Measurements from ENCODE around the gene HERC2. TPM values are rescaled to one million over a fixed set of nuclear protein-coding genes. Genes with fewer than 3 reads are reported as not detected.
"Not testable (repeated sequence)": the region's sequence is repeated elsewhere in the genome, so short reads cannot be mapped to it uniquely, and the experiment has no call there.

The HERC2 gene
- total and polyA plus RNA-seq, 2 of the 8 experiments (the other 6 are each of a cell fraction or from before 2014, with no cell fraction given), result 83.0 to 88.7 TPM

GRCh38 chr15:28136236-28136904 is 185.6 kb downstream of the HERC2 start:
- H3K79me1 ChIP-seq (ENCODE audit: low read depth, low read length); H4K5ac ChIP-seq (ENCODE audit: insufficient read length, low read depth, low read length); H2AK5ac ChIP-seq (ENCODE audit: low read depth, low read length); H3K23ac ChIP-seq (ENCODE audit: insufficient read length); H3K4ac ChIP-seq (replicated peaks; ENCODE audit: insufficient read length, low read depth, low read length); H3K27me3 ChIP-seq (replicated peaks in 1 of 4; ENCODE audit: control insufficient read depth in 3 of 4, extremely low read depth in 1 of 4, insufficient read depth in 3 of 4, low read length in 3 of 4); H3K9me3 ChIP-seq (ENCODE audit: insufficient read depth in 2 of 2, low read depth in 1 of 2, low read length in 1 of 2); H2AFZ ChIP-seq (ENCODE audit: low read length); H4K20me1 ChIP-seq (replicated peaks in 1 of 2; ENCODE audit: control insufficient read depth in 1 of 2, insufficient read depth in 2 of 2, low read length in 2 of 2); H4K8ac ChIP-seq (ENCODE audit: extremely low read depth, insufficient read depth, low read length); H3K23me2 ChIP-seq (ENCODE audit: low read depth, low read length); DNase-seq (ENCODE audit: low read depth in 1 of 2, low spot score in 2 of 2); H4K91ac ChIP-seq (replicated peaks; ENCODE audit: insufficient read length, low read length); H2BK12ac ChIP-seq (ENCODE audit: low read depth, low read length); H3K4me2 ChIP-seq (ENCODE audit: insufficient read depth in 1 of 2, low read depth in 2 of 2, low read length in 2 of 2); H2BK15ac ChIP-seq (ENCODE audit: low read length); H2BK5ac ChIP-seq (ENCODE audit: low read depth, low read length); H3K18ac ChIP-seq (ENCODE audit: extremely low read depth, low read length); H3K14ac ChIP-seq (ENCODE audit: insufficient read length); H3K4me1 ChIP-seq (replicated peaks in 1 of 4; ENCODE audit: control insufficient read depth in 3 of 4, insufficient read depth in 4 of 4, low read length in 3 of 4); H3K79me2 ChIP-seq (ENCODE audit: control insufficient read depth in 1 of 2, insufficient read depth in 2 of 2, low read length in 2 of 2); H2BK20ac ChIP-seq (ENCODE audit: low read length); H2BK120ac ChIP-seq (replicated peaks; ENCODE audit: low read depth, low read length); H3K4me3 ChIP-seq (ENCODE audit: extremely low read depth in 1 of 4, insufficient read depth in 2 of 4, low read depth in 3 of 4, low read length in 4 of 4); H3K56ac ChIP-seq (replicated peaks; ENCODE audit: insufficient read length, low read depth, low read length); H3K27ac ChIP-seq (ENCODE audit: low read depth, low read length); H3K9ac ChIP-seq (replicated peaks in 1 of 4; ENCODE audit: extremely low read depth in 1 of 4, low read depth in 3 of 4, low read length in 3 of 4): not testable (repeated sequence)
- CTCF ChIA-PET (ENCODE audit: partially characterized antibody), result interaction anchor here (3.8 kb wide), 1 partner anchor 10 kb away, joined by 16 read pairs; no protein-coding TSS in a partner anchor
- 90% methylated on average over 6 of the region's 6 CpGs; no CpG with 5 or more reads in 1 of the 2 experiments for WGBS, 2 experiments (ENCODE audit: extremely low coverage in 1 of 2, insufficient coverage in 1 of 2, insufficient read length in 1 of 2, insufficient replicate concordance in 2 of 2, low coverage in 1 of 2, low lambda C conversion rate in 2 of 2, missing lambda C conversion rate in 1 of 2)
- H3K36me3 ChIP-seq (ENCODE audit: control insufficient read depth in 2 of 4, insufficient read depth in 4 of 4, low read length in 3 of 4), result peaks cover 6 to 25% (median 17%) of the 10 kb centered on the region in 4 experiments
- POLR2A ChIA-PET (ENCODE audit: partially characterized antibody), result interaction anchor here (0.7 kb wide), 1 partner anchor 128 kb away, joined by 3 read pairs; no protein-coding TSS in a partner anchor
- FAIRE-seq, result peak; percentile 7
